Natural killer cell treated with Interleukin-12 subunit alpha and Interleukin-12 subunit beta and Interleukin-15 and Interleukin-18, amount 100 ng/mL, for 72 hours (primary cell): ENCODE results near the gene IL4. TPM values are rescaled to one million over a fixed set of nuclear protein-coding genes. Genes with fewer than 3 reads are reported as not detected.

Experiments
- ATAC-seq, 2 donors: fragments of 150-1000 bp; cut with Tn5 transposase in 1 of 2; sonication (Bioruptor Pico), chemical (Tn5 transposase) in 1 of 2; 2 replicates each; pipeline ENCODE4 v1.10.0; 2021
- DNase-seq: peaks from one replicate; pipeline ENCODE4 v3.0.0; 2022; ENCODE audit warnings: low spot score
- H3K27ac Mint-ChIP-seq, 2 donors: 1 replicate in 1 of 2; 2 replicates in 1 of 2; pipeline ENCODE4 v1.8.0; 2022; ENCODE audit warnings: mixed read lengths in 2 of 2, mild to moderate bottlenecking in 1 of 2, moderate library complexity in 1 of 2
- H3K27me3 Mint-ChIP-seq, 2 donors: 1 replicate in 1 of 2; 2 replicates in 1 of 2; pipeline ENCODE4 v1.8.0; 2022; ENCODE audit warnings: mixed read lengths in 2 of 2
- H3K36me3 Mint-ChIP-seq: one replicate; pipeline ENCODE4 v1.8.0; 2022; ENCODE audit warnings: mixed read lengths
- H3K4me1 Mint-ChIP-seq, 2 donors: 1 replicate in 1 of 2; 2 replicates in 1 of 2; pipeline ENCODE4 v1.8.0; 2022; ENCODE audit warnings: low read depth in 2 of 2, mixed read lengths in 2 of 2, mild to moderate bottlenecking in 1 of 2
- H3K4me3 Mint-ChIP-seq: one replicate; pipeline ENCODE4 v1.8.0; 2022; ENCODE audit warnings: mixed read lengths
- H3K9me3 Mint-ChIP-seq: 2 replicates; pipeline ENCODE4 v1.8.0; 2022; ENCODE audit warnings: mixed read lengths
- total RNA-seq, 2 donors: library from RNA; stranded (reverse); gene quantifications; one replicate each; pipeline ENCODE4 v1.2.3, GENCODE V29; 2022

IL4 gene
- total RNA-seq, 2 donors from 2014 or later, result 2.6 TPM; not detected in 1

DNA sequence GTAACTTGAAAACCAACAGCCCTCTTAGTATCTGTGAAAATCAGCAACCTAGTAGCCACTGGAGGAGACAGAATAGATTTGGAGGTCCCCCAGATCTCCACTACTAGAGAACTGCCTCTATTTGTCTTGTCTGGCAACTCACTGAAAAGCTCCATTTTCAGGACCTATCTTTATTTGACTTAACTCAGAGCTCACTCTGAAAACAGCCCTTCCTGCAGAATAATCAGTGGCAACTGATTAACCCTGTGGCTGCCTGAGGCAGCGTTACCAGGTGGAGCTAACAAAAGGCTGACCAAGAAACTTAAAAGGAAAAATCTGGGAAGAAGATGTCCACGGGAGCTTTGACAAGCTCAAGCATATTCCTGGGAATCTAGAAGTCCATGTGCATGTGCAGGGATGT lies 26.3 kb upstream of the IL4 start:
- H3K36me3 Mint-ChIP-seq, result peaks cover 30% of the 10 kb centered on the region
- no peak overlapping the region for H3K27ac Mint-ChIP-seq

DNA sequence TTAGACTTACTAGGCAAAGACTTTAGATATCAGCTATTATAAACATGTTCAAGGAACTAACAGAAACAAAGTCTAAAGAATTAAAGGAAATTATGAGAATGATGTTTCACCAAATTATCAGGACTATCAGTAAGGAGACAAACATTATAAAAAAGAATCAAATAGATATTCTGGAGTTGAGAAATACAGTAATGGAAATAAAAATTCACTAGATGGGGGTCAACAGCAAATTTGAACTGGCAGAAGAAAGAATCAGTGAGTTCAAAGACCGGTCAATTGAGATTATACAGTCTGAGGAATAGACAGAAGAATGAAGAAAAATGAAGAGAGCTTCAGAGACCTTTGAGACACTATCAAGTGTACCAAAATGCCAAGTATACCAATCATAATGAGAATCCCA lies 25.4 kb upstream of the IL4 start:
- peaks cover 8 to 12% of the 10 kb centered on the region in 2 donors for H3K27me3 Mint-ChIP-seq
- peaks cover 6 to 8% of the 10 kb centered on the region in 2 donors for H3K4me1 Mint-ChIP-seq
- no peak overlapping the region for H3K4me3 Mint-ChIP-seq
- H3K36me3 Mint-ChIP-seq, result peaks cover 21% of the 10 kb centered on the region
- peak overlapping the region in 1 of 2 donors; percentile 10 for H3K27ac Mint-ChIP-seq
- ATAC-seq, result no peak
- peaks cover 4% of the 10 kb centered on the region for H3K9me3 Mint-ChIP-seq
- DNase-seq, result no peak

More for the DNA sequence above, 26.3 kb upstream of the IL4 start:
- Mint-ChIP-seq H3K4me1 (peaks cover 13 to 16% of the 10 kb centered on the region in 2 donors), H3K9me3 (peaks cover 4% of the 10 kb centered on the region), H3K27me3 (peaks cover 8 to 10% of the 10 kb centered on the region in 2 donors), H3K4me3 (no peak overlapping the region)
- DNase-seq (no peak), ATAC-seq (no peak)

DNA sequence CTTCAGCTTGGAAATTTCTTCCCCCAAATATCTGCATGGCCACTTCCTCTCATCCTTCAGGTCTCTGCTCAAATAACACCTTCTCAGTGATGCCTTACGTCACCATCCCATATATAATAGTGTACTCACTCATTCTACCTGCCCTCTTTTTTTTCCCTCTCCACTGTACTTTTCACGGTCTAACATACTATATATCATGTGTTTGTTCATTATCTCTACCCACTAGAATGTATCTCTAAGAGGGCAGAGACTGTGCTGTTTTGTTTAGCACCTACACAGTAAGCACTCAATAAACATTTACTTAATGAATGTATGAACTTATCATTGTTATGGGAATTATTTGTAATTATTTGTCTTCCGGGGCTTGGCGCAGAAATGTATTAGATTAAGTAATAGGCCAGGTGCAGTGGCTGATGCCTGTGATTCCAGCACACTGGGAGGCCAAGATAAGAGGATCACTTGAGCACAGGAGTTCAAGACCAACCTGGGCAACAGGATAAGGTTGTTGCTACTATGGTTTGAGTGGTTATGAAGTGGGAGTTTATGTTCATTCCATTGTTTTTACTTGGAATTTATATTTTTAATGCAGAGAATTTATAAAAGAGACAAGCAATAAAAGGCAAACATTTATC lies 21.8 kb upstream of the IL4 start:
- ATAC-seq (no peak), DNase-seq (no peak)
- H3K9me3 Mint-ChIP-seq, result peaks cover 4% of the 10 kb centered on the region
- no peak overlapping the region for H3K4me3 Mint-ChIP-seq
- peaks cover 16 to 25% of the 10 kb centered on the region in 2 donors for H3K27me3 Mint-ChIP-seq
- peaks cover 8 to 14% of the 10 kb centered on the region in 2 donors for H3K4me1 Mint-ChIP-seq
- H3K27ac Mint-ChIP-seq, result no peak overlapping the region
- H3K36me3 Mint-ChIP-seq, result peaks cover 15% of the 10 kb centered on the region

DNA sequence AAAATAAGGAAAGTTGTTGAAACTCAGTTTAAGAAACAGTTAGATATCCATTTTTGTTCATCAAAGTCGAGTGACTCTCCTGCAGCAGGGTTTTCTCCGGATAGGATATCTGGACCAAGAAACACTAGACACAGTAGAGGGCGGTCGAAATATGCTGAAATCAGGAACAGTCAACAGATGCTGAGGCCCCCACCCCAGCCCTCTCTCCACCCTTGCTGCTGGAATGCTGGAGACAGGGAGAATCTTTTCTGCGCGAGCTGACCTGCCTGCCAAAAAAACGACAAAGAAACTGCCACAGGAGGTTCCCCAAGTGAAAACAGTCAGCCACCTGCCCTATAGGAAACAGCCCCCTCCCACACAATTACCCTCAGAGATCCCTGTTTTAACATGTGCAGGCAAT lies 20.1 kb upstream of the IL4 start:
- H3K27me3 Mint-ChIP-seq, result peaks cover 6 to 20% of the 10 kb centered on the region in 2 donors
- H3K27ac Mint-ChIP-seq, result no peak overlapping the region

DNA sequence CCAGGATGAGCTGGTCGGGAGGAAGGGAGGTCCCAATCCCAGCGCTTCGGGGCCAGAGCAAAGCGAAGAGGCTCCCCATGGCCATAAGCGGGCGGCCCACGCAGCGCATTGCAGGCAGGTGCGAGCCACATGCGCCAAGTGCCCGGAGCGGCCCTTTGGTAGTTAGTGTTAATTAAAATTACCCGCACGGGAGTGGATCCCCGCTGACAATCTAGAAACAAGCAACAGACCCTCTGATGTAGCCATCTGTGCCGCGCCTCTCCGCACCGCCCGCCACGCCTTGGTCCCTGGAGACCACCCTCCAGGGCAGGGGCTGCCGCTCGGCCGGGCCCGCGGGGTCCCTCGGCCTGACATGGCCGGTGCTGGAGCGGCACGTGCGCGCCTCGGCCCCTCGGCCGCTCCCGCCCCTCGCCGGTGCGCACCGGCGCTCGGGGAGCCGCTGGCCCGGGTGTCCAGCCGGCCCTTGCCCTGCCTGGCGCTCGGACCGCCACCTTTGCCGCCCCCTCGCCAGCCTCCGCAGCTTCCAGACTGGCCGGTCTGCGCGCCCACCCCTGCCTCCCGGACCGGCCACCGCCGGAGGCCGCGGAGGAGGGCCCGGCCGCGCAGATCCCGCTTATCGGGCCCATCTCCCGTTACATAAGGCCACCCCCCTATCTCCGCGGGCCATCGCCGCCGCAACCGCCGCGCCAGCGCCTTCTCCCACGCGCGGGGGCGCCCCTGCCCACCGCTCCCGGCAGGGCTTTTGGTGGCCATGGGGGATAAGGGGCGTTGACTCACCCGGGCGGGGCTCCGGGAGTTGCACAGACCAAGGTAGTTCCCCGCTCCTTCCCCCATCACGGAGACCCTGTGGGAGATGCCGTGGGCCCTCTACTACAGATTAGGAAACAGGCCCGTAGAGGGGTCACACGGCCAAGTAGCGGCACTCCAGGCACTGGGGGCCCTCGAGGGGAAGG lies 17.7 kb upstream of the IL4 start:
- H3K4me1 Mint-ChIP-seq, result peaks cover 14 to 21% of the 10 kb centered on the region in 2 donors
- peaks cover 6 to 20% of the 10 kb centered on the region in 2 donors for H3K27me3 Mint-ChIP-seq
- H3K27ac Mint-ChIP-seq, result peak overlapping the region in 1 of 2 donors; percentile 53
- ATAC-seq (peak; percentile 65 to 79), DNase-seq (peak; percentile 77)
- H3K9me3 Mint-ChIP-seq, result no peaks in the 10 kb centered on the region
- H3K36me3 Mint-ChIP-seq, result no peaks in the 10 kb centered on the region
- H3K4me3 Mint-ChIP-seq, result peak overlapping the region; percentile 69

More for the DNA sequence above, 20.1 kb upstream of the IL4 start:
- ATAC-seq (no peak), DNase-seq (no peak)
- Mint-ChIP-seq H3K9me3 (no peaks in the 10 kb centered on the region), H3K4me3 (no peak overlapping the region), H3K36me3 (no peaks in the 10 kb centered on the region), H3K4me1 (peaks cover 14 to 16% of the 10 kb centered on the region in 2 donors)

DNA sequence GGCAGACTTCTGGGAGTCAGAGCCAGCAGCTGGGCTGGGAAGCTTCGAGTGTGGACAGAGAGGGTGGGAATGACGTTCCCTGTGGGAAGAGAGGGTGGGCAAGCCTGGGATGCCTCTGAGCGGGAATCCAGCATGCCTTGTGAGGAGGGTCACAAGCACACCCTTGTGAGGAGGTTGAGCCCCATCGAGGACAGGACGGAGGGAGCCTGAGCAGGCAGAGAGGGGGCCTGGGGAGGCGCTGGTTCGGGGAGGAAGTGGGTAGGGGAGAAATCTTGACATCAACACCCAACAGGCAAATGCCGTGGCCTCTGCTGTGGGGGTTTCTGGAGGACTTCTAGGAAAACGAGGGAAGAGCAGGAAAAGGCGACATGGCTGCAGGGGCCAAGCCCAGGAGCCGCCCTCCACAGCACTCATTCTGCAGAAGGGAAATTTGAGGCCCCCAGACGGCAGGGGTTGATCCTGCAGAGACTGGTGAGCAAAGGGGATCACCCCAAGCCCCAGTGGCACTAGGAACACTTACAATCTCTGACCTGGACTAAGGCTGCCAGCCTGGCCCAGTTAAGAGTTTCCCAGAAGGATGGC lies 16.9 kb upstream of the IL4 start:
- ATAC-seq, result peak; percentile 18 to 48
- peaks cover 6 to 20% of the 10 kb centered on the region in 2 donors for H3K27me3 Mint-ChIP-seq
- H3K27ac Mint-ChIP-seq, result peak overlapping the region in 1 of 2 donors; percentile 53
- H3K36me3 Mint-ChIP-seq, result no peaks in the 10 kb centered on the region
- no peak for DNase-seq
- H3K9me3 Mint-ChIP-seq, result no peaks in the 10 kb centered on the region
- peak overlapping the region; percentile 69 for H3K4me3 Mint-ChIP-seq
- peaks cover 20 to 21% of the 10 kb centered on the region in 2 donors for H3K4me1 Mint-ChIP-seq

DNA sequence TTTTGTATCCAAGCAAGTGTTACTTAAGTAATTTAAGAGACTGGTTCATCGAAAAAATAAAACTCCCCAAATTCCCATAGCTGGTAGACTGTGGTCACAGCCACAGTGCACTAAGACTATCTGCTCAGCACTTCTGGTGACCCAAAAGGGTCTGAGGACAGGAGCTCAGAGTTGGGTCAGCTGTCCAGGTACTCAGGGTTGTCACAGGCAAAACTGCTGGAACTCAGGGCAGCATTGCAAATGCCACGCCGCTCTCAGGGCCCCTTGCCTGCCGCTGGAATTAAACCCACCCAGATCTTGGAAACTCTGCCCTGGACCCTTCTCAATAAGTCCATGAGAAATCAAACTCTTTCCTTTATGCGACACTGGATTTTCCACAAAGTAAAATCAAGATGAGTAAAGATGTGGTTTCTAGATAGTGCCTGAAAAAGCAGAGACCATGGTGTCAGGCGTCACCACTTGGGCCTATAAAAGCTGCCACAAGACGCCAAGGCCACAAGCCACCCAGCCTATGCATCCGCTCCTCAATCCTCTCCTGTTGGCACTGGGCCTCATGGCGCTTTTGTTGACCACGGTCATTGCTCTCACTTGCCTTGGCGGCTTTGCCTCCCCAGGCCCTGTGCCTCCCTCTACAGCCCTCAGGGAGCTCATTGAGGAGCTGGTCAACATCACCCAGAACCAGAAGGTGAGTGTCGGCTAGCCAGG lies 16.0 kb upstream of the IL4 start, which contains the start of gene IL13:
IL13 (plus strand) TSS at position 498 of the 705 bp plus-strand sequence; CDS start at position 512, 14 bp downstream.
- DNase-seq, result no peak

DNA sequence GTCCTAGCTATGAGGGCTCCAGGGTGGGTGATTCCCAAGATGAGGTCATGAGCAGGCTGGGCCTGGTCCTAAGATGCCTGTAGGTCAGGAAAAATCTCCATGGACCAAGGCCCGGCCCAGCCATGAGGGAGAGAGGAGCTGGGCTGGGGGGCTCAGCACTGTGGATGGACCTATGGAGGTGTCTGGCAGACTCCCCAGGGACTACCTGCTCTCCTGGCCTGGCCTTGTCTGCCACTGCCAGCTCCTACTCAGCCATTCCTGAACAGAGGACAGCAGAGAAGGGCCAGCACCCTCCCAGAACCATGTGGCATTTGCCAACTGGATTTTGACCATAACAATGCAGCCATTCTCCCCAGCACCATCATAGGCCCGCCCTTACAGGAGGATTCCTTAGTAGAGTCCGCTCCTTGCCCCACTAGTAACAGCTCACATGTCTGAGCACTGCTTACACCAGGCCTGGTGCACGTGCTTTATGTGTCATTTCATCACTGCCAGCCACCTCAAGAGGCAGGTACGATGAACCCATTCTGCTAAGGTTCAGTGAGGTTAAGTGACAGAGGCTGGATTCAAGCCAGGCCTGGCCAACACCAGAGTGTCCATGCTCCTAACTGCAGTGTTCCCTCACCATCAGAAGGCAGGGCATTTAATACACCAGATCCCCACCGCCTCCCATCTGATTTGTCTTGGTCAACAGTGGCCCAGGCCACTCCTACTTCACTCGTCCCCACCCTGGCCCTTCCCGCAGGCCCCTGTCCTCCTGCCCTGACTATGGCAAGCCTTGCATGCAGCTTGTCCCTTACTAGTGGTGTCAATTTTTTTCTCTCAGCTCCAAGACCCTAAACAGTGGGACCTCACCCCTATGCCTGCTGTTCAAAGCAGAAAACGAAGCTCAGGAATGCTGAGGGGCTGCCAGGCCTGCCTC lies 15.1 kb upstream of the IL4 start:
- no peaks in the 10 kb centered on the region for H3K36me3 Mint-ChIP-seq
- ATAC-seq (no peak), DNase-seq (no peak)
- H3K9me3 Mint-ChIP-seq, result no peaks in the 10 kb centered on the region
- H3K27ac Mint-ChIP-seq, result peak overlapping the region; percentile 53 to 75
- peak overlapping the region; percentile 32 for H3K4me3 Mint-ChIP-seq
- H3K27me3 Mint-ChIP-seq, result peaks cover 1 to 17% of the 10 kb centered on the region in 2 donors
- peaks cover 33 to 34% of the 10 kb centered on the region in 2 donors for H3K4me1 Mint-ChIP-seq

More for the DNA sequence above, 16.0 kb upstream of the IL4 start, which contains the start of gene IL13:
- Mint-ChIP-seq H3K9me3 (no peaks in the 10 kb centered on the region), H3K4me3 (peak within 1 kb of the TSS; percentile 69), H3K36me3 (no peaks in the 10 kb centered on the region), H3K27me3 (peaks cover 6 to 20% of the 10 kb centered on the region in 2 donors), H3K27ac (peak within 1 kb of the TSS; percentile 53 to 75), H3K4me1 (peaks cover 26 to 27% of the 10 kb centered on the region in 2 donors)
- no peak for ATAC-seq

DNA sequence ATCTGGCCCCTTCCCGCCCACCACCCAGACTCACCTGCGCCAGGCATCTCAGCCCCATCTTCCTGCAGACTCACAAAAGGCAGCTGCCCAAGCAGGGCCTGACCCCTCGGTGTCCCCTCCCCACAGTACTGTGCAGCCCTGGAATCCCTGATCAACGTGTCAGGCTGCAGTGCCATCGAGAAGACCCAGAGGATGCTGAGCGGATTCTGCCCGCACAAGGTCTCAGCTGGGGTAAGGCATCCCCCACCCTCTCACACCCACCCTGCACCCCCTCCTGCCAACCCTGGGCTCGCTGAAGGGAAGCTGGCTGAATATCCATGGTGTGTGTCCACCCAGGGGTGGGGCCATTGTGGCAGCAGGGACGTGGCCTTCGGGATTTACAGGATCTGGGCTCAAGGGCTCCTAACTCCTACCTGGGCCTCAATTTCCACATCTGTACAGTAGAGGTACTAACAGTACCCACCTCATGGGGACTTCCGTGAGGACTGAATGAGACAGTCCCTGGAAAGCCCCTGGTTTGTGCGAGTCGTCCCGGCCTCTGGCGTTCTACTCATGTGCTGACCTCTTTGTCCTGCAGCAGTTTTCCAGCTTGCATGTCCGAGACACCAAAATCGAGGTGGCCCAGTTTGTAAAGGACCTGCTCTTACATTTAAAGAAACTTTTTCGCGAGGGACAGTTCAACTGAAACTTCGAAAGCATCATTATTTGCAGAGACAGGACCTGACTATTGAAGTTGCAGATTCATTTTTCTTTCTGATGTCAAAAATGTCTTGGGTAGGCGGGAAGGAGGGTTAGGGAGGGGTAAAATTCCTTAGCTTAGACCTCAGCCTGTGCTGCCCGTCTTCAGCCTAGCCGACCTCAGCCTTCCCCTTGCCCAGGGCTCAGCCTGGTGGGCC lies 13.9 kb upstream of the IL4 start:
- Mint-ChIP-seq H3K27me3 (peaks cover 0 to 9% of the 10 kb centered on the region in 2 donors), H3K4me3 (peak overlapping the region; percentile 32), H3K36me3 (no peaks in the 10 kb centered on the region), H3K9me3 (no peaks in the 10 kb centered on the region), H3K27ac (peak overlapping the region in 1 of 2 donors; percentile 16), H3K4me1 (peaks cover 42 to 46% of the 10 kb centered on the region in 2 donors)
- ATAC-seq (no peak), DNase-seq (no peak)

DNA sequence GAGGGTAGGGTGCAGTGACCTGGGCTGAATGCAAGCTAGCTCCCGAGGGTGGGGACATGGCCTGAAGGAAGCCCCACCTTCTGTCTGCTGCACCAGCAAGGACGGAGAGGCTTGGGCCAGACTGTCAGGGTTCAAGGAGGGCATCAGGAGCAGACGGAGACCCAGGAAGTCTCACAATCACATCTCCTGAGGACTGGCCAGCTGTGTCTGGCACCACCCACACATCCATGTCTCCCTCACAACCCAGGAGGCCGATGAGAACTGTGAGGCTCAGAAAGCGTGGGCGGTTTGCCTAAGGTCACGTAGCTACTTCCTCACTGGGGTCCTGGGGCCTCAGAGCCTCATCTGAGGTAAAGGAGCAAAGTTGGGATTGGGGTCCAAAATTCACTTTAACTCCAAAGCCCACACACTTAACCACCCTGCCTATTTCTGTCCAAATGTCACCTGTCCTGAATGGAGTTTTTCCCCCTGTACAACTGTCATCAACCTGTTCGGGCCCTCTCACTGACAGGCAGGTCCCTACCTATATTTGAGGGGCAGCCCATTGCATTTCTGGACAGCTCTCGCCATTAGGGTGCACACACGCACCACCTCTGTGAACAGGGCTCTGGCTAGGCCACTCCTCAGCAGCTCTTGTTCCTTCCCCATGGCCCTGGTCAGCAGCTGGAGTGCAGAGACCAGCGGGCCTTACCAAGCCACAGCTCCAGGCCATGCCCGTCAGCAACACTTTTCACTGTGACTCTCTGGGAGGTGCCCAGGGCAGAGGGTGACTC lies 12.4 kb upstream of the IL4 start:
- Mint-ChIP-seq H3K4me3 (peak overlapping the region; percentile 15), H3K27ac (peak overlapping the region in 1 of 2 donors; percentile 14), H3K9me3 (no peaks in the 10 kb centered on the region), H3K4me1 (peaks cover 42 to 45% of the 10 kb centered on the region in 2 donors), H3K36me3 (no peaks in the 10 kb centered on the region), H3K27me3 (peaks cover 0 to 8% of the 10 kb centered on the region in 2 donors)
- ATAC-seq (no peak), DNase-seq (no peak)

DNA sequence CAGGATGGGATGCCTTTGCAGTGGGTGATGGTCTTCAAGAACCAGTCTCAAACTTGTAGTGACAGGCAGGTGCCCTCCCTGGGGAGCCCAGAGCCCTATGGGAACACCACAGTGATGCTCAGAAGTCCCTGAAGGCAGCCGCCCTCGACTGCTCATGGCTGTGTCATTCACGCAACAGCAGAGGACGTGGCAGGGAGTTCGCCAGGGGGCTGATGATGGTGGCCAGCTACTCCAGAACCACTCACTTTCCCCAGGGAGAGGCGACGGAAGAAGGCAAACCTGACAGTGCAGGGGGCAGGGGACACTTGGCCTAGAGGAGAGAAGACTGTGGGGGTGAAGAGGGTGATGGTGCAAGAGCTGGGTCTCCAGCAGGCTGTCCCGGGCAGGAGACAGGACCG lies 11.8 kb upstream of the IL4 start:
- Mint-ChIP-seq H3K36me3 (no peaks in the 10 kb centered on the region), H3K27ac (peak overlapping the region in 1 of 2 donors; percentile 14), H3K4me3 (no peak overlapping the region), H3K9me3 (no peaks in the 10 kb centered on the region), H3K27me3 (peaks cover 0 to 3% of the 10 kb centered on the region in 2 donors), H3K4me1 (peaks cover 36 to 39% of the 10 kb centered on the region in 2 donors)
- no peak for DNase-seq
- no peak for ATAC-seq
